GOT3 (cell line): Measurements from ENCODE around the gene MYOCD.
A peak's percentile ranks its signal among the peaks of the same experiment; 100 is the strongest.

ENCODE experiments used
- DNase-seq: peaks from one replicate; lab custom pipeline; 2025; ENCODE audit warnings: mixed read lengths; lab: John Stamatoyannopoulos, UW

Gene MYOCD

GRCh38 chr17:12643822-12644221, 21.9 kb upstream of the MYOCD start:
- DNase-seq, result no peak

GRCh38 chr17:12644623-12645022, 21.1 kb upstream of the MYOCD start:
- DNase-seq, result no peak

DNA sequence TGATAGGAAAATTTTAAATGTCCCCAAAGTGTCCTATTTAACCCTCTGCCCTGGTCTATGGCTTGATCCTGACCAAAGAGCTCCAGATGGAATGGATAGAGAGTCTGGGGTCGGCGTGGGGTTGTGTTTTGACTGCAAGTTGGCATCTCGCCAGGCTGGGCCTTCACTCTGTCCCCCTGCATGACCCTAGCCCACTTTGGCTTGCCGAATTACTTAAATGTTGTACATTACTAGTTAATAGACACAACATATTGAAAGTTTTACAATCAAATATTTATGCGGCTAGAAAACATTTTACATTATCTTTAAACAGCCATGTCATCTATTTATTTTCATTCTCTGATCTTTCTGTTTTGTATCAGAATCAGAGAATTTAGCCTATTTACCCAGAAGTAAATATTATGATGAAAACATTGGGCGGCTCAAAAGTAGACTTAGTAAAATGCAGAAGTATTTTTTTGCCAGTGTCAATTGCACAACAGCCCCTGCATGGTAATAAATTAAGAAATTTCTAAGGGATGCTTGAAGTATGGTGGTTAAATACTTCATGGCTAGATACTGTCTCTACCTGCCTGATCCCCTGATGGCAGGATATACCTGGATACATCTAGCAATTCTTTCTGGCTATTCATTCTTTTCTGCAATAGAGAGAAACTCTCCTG, 18.8 kb upstream of the MYOCD start:
- DNase-seq, result no peak

DNA sequence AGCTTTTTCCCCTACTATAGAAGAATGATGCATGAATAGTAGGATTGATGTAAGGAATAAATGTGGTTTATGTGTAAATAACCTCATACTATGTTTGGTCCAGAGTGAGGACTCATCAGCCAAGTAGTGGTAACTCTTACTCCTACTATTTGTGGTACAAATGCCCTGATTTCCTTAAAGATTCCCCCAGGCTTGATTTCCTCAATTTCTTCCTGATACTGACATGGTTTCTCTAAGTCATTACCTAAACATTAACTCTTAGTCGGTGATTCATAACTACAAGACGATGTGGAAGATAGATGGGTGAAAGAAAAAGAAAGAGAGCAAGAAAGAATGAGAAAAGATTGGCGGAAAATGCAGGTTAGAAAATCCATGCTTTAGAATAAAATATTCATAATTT, 17.2 kb upstream of the MYOCD start:
- DNase-seq, result no peak

- DNase-seq, result no peak
These were observed 9.8 kb upstream of the MYOCD start for GRCh38 chr17:12655936-12656335.

- DNase-seq, result no peak
These were observed 9.3 kb upstream of the MYOCD start for GRCh38 chr17:12656354-12656753.

- DNase-seq, result no peak
These were observed 6.2 kb upstream of the MYOCD start for GRCh38 chr17:12659500-12659899.

GRCh38 chr17:12664252-12664651, 1.4 kb upstream of the MYOCD start:
- DNase-seq, result no peak

GRCh38 chr17:12664894-12665262, 812 bp upstream of the MYOCD start:
- DNase-seq, result no peak

GRCh38 chr17:12666718-12667117, 1.0 kb downstream of the MYOCD start:
- DNase-seq, result no peak

GRCh38 chr17:12667299-12667958, 1.7 kb downstream of the MYOCD start:
- DNase-seq, result no peak

DNA sequence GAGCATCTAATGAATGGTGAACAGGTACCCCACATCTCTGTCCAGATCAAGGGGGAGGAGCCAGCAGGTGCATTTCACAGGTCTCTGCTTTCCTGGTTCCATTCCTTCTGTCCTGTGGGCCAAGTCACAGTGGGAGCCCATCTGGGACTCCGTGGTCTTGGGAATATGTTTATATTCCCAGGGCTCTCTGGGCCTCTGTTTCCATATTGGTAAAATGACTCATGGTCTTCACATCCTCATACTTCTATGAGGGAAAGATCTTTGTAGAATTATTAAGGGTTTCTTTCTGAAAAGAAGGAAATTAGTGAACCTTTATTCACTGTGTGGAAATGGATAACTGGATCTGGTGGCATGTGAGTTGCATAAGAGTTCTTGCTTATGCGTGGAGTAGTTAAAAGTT, 6.2 kb downstream of the MYOCD start:
- no peak for DNase-seq

DNA sequence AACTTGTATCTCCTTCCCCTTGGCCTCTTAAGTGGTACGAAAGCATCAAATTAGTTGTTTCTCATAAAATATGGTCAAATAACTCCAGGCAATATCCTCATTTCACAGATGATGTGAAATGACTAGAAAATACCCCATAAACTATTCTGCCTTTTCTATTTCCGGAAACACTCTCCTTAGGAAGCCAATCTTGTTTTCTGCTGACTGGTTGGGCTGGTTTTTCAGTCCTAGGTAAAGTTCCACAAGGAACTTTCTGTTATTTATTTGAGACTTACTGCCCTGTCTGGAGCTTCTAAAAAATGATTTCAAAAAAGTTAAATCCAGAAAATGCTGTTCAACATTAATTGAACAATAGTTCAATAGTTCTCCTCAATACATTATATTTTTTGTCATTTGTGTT, 7.3 kb downstream of the MYOCD start:
- DNase-seq, result no peak

DNA sequence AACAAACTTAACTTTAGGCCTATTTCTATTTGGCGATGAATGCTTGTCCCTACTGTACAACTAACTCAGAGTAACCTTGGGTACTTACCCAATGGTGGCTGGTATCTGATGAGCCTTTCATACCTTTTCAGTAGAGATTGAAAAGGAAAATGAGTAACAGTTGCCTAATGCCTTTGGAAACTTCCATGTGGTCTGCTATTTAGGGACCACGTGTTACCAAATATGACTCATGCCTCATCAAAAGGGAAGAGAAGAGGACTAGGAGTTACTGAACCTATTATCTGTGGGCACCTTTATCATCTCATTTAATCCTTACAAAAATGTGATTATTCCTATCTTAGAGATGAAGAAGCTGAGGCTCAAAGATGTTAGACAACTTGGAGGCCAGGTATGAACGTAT, 8.1 kb downstream of the MYOCD start:
- no peak for DNase-seq

DNA sequence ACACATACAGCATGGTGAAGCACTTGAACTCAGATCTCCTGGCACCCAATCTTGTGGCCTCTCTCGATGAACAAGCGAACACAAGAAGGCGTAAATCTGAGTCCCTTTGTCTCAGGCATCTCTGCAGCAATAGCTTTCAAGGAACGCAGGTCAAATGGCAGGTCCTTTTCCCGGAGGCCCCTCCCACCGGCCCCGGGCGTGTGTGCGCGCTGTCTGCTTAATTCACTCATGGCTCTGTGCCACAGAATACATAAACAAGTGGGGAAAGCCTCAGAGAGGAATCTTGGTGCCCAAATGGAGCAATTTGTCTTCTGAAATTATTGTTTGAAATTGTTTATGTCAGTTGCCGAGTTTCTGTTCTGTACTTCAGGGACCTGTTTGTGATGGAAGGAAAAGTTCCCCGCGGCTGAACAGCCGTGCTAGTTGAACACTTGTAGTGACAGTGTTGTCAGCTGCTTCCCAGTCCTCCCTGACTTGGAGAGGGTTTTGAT, 14.8 kb downstream of the MYOCD start:
- DNase-seq, result no peak

- DNase-seq, result no peak
These were observed 15.3 kb downstream of the MYOCD start for GRCh38 chr17:12680993-12681392.

- DNase-seq, result no peak
These were observed 17.6 kb downstream of the MYOCD start for GRCh38 chr17:12683299-12683698.

DNA sequence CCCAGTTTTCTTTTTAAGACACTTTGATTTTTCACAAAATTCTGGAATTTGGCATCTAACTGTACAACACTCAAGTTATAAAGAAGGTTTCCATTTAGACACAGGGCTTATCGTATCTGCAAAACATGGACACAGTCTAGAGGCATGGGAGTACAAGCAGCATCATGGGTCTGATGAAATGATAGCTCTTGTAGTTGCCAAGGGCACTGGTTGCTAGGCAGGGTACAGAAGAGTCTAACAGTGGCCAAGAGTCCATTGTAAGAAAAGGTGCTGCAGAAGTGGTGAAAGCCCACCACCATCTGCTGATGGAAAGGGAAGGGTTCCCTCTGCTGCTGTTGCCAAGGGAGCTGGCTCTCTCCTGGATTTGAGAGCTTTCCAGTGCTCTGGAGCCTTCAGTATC, 20.8 kb downstream of the MYOCD start:
- DNase-seq, result no peak

GRCh38 chr17:12688382-12688781, 22.7 kb downstream of the MYOCD start:
- no peak for DNase-seq

DNA sequence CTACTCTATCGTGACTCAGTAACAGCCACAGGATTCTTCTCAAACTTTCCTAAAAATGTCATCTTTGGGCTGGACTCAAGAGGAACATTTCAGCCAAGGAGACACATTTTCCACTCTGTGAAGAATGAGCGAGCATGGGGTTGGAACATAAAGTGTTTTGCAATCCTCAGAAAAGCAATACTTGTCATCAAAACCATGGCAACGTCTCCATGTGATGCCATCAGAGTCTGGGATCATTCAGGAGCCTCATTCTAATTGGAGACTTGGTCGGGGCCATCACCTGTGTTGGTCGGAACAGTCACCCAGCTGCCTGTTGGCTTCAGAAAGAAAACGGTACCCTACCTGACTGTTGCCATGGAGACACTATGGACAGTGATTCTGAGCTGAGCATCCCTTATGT, 25.5 kb downstream of the MYOCD start:
- DNase-seq, result peak; percentile 14

- DNase-seq, result no peak
These were observed 27.9 kb downstream of the MYOCD start for GRCh38 chr17:12693640-12694039.

- DNase-seq, result no peak
These were observed 40.4 kb downstream of the MYOCD start for GRCh38 chr17:12706070-12706469.

GRCh38 chr17:12709063-12709462, 43.4 kb downstream of the MYOCD start:
- DNase-seq, result no peak

DNA sequence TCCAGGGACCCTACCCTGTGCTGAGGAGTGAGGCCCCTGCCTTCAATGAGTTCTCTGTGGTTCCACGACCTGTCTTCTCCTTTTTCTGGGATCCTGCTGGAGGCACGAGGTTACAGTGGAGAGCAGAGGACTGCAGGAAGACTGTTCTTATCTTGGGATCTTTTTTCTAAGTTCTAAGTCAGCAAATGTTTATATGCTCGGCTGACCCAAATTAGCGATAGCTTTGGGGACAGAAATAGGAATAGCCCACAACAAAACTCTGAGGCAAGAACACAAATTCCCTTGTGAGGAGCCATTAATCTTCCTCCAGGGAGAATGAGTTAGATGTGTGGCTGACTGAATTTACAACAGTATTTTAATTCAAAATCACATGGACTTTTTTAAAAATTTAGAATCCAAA, 46.7 kb downstream of the MYOCD start:
- DNase-seq, result no peak
